CD8-positive, alpha-beta memory T cell (primary cell): Measurements from ENCODE around the gene HSDL1. TPM values are rescaled to one million over a fixed set of nuclear protein-coding genes. Genes with fewer than 3 reads are reported as not detected.
A peak's percentile ranks its signal among the peaks of the same experiment; 100 is the strongest.

Source experiments
- CTCF ChIA-PET: fragments of 350-600 bp; sonication (Branson Sonifier 250); formaldehyde crosslinking; loops from one replicate; lab custom pipeline; 2021; ENCODE audit warnings: antibody characterized with exemption; lab: Charles Lee
- POLR2A ChIA-PET: fragments of 350-600 bp; sonication (Branson Sonifier 250); formaldehyde crosslinking; loops from one replicate; lab custom pipeline; 2021; ENCODE audit warnings: antibody characterized with exemption; lab: Charles Lee
- DNase-seq, 5 donors: peaks; one replicate each; pipeline versions ENCODE4 v3.0.0 to v3.0.0-alpha.2; 2020 to 2022; ENCODE audit warnings: mixed read lengths in 1 of 5
- H3K27ac ChIP-seq: one replicate; pipeline ENCODE4 v1.7.0; 2013; ENCODE audit warnings: low read depth, mild to moderate bottlenecking, low read length, moderate library complexity
- H3K27me3 ChIP-seq: 2 replicates; pipeline ENCODE4 v1.7.0; 2013; ENCODE audit warnings: low read length, mild to moderate bottlenecking; ENCODE audit not compliant: insufficient read depth, poor library complexity, severe bottlenecking
- H3K36me3 ChIP-seq: 2 replicates; pipeline ENCODE4 v1.7.0; 2013; ENCODE audit warnings: mild to moderate bottlenecking, low read length, moderate library complexity; ENCODE audit not compliant: insufficient read depth
- H3K4me1 ChIP-seq: 2 replicates; pipeline ENCODE4 v1.7.0; 2013; ENCODE audit warnings: mild to moderate bottlenecking, low read length, moderate library complexity; ENCODE audit not compliant: insufficient read depth
- H3K4me3 ChIP-seq: 2 replicates; pipeline ENCODE4 v1.7.0; 2013; ENCODE audit warnings: mild to moderate bottlenecking, low read length
- H3K9me3 ChIP-seq: 2 replicates; pipeline ENCODE4 v1.7.0; 2013; ENCODE audit warnings: mild to moderate bottlenecking, low read length
- H3K27ac Mint-ChIP-seq, 8 donors: one replicate each; pipeline ENCODE4 v1.8.0; 2020 to 2021; ENCODE audit warnings: mixed read lengths in 8 of 8, mild to moderate bottlenecking in 6 of 8, inconsistent platforms in 3 of 8, moderate library complexity in 3 of 8
- H3K27me3 Mint-ChIP-seq, 2 donors: one replicate each; pipeline ENCODE4 v1.8.0; 2020 to 2021; ENCODE audit warnings: mixed read lengths in 2 of 2, mild to moderate bottlenecking in 1 of 2, moderate library complexity in 1 of 2
- H3K36me3 Mint-ChIP-seq, 3 donors: one replicate each; pipeline ENCODE4 v1.8.0; 2020 to 2021; ENCODE audit warnings: mixed read lengths in 3 of 3, inconsistent platforms in 1 of 3, mild to moderate bottlenecking in 1 of 3
- H3K4me1 Mint-ChIP-seq, 3 donors: one replicate each; pipeline ENCODE4 v1.8.0; 2020 to 2021; ENCODE audit warnings: mixed read lengths in 3 of 3, inconsistent platforms in 1 of 3, mild to moderate bottlenecking in 1 of 3
- H3K4me3 Mint-ChIP-seq, 7 donors: one replicate each; pipeline ENCODE4 v1.8.0; 2020 to 2021; ENCODE audit warnings: mixed read lengths in 7 of 7, mild to moderate bottlenecking in 6 of 7, moderate library complexity in 4 of 7, inconsistent platforms in 2 of 7
- H3K9me3 Mint-ChIP-seq, 5 donors: one replicate each; pipeline ENCODE4 v1.8.0; 2020 to 2022; ENCODE audit warnings: mixed read lengths in 5 of 5, mild to moderate bottlenecking in 3 of 5, moderate library complexity in 2 of 5, inconsistent platforms in 1 of 5
- polyA plus RNA-seq: library from polyadenylated mRNA; unstranded; fragments of 300-500 nt; fragmentation: Illumina TruSeq; gene quantifications from one replicate; pipeline ENCODE4 v1.2.3, GENCODE V29; 2021
- total RNA-seq, 2 experiments: library from RNA; stranded (reverse); gene quantifications; one replicate each; pipeline ENCODE4 v1.2.3, GENCODE V29; 2021

HSDL1 gene
- total and polyA plus RNA-seq, 3 experiments from 2014 or later: 7.0 to 15.2 (median 13.5) TPM

DNA sequence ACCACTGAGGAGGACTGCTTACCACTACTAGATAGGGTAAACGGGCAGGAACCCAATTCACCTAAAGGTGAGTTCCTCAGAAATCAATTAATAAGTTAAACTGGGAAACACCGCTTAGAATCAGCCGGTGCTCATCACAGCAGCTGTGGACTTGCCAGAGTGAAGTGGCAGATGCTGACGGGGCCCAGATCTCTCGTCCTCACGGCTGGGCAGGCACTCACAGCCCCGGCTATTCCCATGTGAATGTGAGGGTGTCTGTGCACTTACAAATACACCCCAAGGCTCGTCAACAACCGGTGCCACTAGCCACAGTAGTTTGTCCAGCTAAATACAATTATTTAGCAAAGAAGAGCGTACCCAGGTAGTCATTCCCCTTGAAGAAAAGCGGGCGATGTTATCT, 58.0 kb downstream of the HSDL1 start:
- Mint-ChIP-seq H3K36me3 (peaks cover 4 to 87% (median 24%) of the 10 kb centered on the region in 3 donors), H3K9me3 (no peaks in the 10 kb centered on the region), H3K27me3 (no peaks in the 10 kb centered on the region), H3K4me3 (no peak overlapping the region), H3K27ac (peak overlapping the region in 1 of 8 donors; percentile 61), H3K4me1 (peaks cover 27 to 42% (median 37%) of the 10 kb centered on the region in 3 donors)
- no peak overlapping the region for H3K4me3 ChIP-seq
- H3K36me3 ChIP-seq: peaks cover 52% of the 10 kb centered on the region
- H3K4me1 ChIP-seq: peaks cover 22% of the 10 kb centered on the region
- H3K27me3 ChIP-seq: no peaks in the 10 kb centered on the region
- no peak for DNase-seq
- no peaks in the 10 kb centered on the region for H3K9me3 ChIP-seq
- ChIA-PET POLR2A (no interaction called here), CTCF (interaction anchor here (2.0 to 8.3 kb wide), 2 partner anchors 89 to 100 kb away, joined by 6 to 54 read pairs; partner anchors contain the start of gene TAF1C)
- no peak overlapping the region for H3K27ac ChIP-seq

DNA sequence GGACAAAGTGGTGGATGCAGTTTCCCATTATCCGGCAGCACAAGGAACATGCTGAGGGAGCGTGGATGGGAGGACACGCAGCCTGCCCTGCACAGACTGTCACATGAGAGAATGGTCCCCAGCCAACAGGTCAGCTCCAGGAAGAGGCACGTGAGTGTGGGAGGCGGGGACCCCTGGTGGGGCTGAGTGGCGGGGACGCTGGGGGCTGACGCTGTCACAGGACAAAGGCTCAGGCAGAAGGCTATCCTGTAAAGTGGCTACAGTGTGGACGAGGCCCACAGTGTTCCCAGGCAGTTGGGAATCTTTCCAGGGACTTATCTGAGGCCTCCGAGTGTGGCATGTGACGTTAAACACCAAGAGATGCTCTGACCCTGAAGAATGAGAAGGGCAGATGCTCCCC, 58.6 kb downstream of the HSDL1 start:
- Mint-ChIP-seq H3K4me3 (no peak overlapping the region), H3K27ac (peak overlapping the region in 5 of 8 donors; percentile 29 to 72 (median 56)), H3K27me3 (no peaks in the 10 kb centered on the region), H3K36me3 (peaks cover 4 to 87% (median 25%) of the 10 kb centered on the region in 3 donors), H3K9me3 (no peaks in the 10 kb centered on the region), H3K4me1 (peaks cover 27 to 42% (median 37%) of the 10 kb centered on the region in 3 donors)
- peaks cover 22% of the 10 kb centered on the region for H3K4me1 ChIP-seq
- peaks cover 52% of the 10 kb centered on the region for H3K36me3 ChIP-seq
- H3K9me3 ChIP-seq: no peaks in the 10 kb centered on the region
- CTCF ChIA-PET: interaction anchor here (2.3 to 8.3 kb wide), 2 partner anchors 89 to 100 kb away, joined by 9 to 54 read pairs; partner anchors contain the start of gene TAF1C
- H3K27ac ChIP-seq: no peak overlapping the region
- H3K27me3 ChIP-seq: no peaks in the 10 kb centered on the region
- POLR2A ChIA-PET: no interaction called here
- H3K4me3 ChIP-seq: no peak overlapping the region
- no peak for DNase-seq

DNA sequence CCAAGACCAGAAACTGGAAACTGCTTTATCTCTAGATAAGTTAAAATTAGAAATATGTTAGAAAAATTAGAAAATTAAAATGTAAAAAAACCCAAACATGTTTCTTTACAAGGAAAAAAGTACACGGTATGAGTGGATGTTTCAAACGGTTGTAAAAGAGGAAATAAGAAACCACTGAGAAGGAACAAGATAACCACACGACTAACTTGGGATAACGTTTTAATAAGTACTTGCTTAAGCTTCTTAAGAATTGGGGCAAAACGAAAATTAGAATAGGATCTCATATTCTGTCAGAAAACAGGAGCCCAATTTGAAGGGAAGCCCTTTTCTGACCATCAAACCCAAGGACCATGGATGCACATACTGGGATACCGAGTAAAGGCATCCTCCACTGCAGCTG, 59.2 kb downstream of the HSDL1 start:
- H3K27ac ChIP-seq: no peak overlapping the region
- Mint-ChIP-seq H3K36me3 (peaks cover 4 to 88% (median 29%) of the 10 kb centered on the region in 3 donors), H3K27ac (peak overlapping the region in 6 of 8 donors; percentile 22 to 72 (median 58)), H3K9me3 (no peaks in the 10 kb centered on the region), H3K27me3 (no peaks in the 10 kb centered on the region), H3K4me3 (no peak overlapping the region), H3K4me1 (peaks cover 27 to 47% (median 41%) of the 10 kb centered on the region in 3 donors)
- CTCF ChIA-PET: interaction anchor here (1.5 to 8.3 kb wide), 3 partner anchors 16 to 101 kb away, joined by 9 to 54 read pairs (median 10); partner anchors contain the start of gene TAF1C
- DNase-seq: no peak
- peaks cover 54% of the 10 kb centered on the region for H3K36me3 ChIP-seq
- no peaks in the 10 kb centered on the region for H3K9me3 ChIP-seq
- POLR2A ChIA-PET: no interaction called here
- no peaks in the 10 kb centered on the region for H3K27me3 ChIP-seq
- peaks cover 22% of the 10 kb centered on the region for H3K4me1 ChIP-seq
- H3K4me3 ChIP-seq: no peak overlapping the region

DNA sequence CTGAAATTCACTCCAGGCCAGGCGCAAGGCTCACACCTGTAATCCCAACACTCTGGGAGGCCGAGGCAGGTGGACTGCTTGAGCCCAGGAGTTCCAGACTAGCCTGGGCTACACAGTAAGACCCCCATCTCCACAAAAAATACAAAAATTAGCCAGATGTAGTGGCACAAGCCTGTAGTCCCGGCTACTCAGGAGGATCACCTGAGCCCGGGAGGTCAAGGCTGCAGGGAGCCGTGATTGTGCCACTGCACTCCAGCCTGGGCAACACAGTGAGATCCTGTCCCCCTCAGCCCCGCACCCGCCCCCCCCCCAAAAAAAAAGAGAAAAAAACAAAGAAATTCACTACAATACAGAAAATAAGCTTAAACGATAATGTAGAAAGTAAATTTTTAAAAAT, 59.7 kb downstream of the HSDL1 start:
- CTCF ChIA-PET: interaction anchor here (1.0 to 8.3 kb wide), 8 partner anchors 13 to 101 kb away, joined by 3 to 54 read pairs (median 6); partner anchors contain the start of genes MBTPS1 and TAF1C
- H3K9me3 ChIP-seq: no peaks in the 10 kb centered on the region
- POLR2A ChIA-PET: interaction anchor here (1.2 kb wide), 1 partner anchor 31 kb away, joined by 4 read pairs; the partner anchor contains the start of gene MBTPS1
- Mint-ChIP-seq H3K27me3 (no peaks in the 10 kb centered on the region), H3K9me3 (no peaks in the 10 kb centered on the region), H3K4me1 (peaks cover 27 to 49% (median 43%) of the 10 kb centered on the region in 3 donors), H3K27ac (peak overlapping the region in 2 of 8 donors; percentile 29 to 43), H3K4me3 (peak overlapping the region in 1 of 7 donors; percentile 37), H3K36me3 (peaks cover 4 to 90% (median 30%) of the 10 kb centered on the region in 3 donors)
- H3K4me3 ChIP-seq: no peak overlapping the region
- no peak overlapping the region for H3K27ac ChIP-seq
- no peak for DNase-seq
- no peaks in the 10 kb centered on the region for H3K27me3 ChIP-seq
- H3K4me1 ChIP-seq: peaks cover 22% of the 10 kb centered on the region
- peaks cover 55% of the 10 kb centered on the region for H3K36me3 ChIP-seq

DNA sequence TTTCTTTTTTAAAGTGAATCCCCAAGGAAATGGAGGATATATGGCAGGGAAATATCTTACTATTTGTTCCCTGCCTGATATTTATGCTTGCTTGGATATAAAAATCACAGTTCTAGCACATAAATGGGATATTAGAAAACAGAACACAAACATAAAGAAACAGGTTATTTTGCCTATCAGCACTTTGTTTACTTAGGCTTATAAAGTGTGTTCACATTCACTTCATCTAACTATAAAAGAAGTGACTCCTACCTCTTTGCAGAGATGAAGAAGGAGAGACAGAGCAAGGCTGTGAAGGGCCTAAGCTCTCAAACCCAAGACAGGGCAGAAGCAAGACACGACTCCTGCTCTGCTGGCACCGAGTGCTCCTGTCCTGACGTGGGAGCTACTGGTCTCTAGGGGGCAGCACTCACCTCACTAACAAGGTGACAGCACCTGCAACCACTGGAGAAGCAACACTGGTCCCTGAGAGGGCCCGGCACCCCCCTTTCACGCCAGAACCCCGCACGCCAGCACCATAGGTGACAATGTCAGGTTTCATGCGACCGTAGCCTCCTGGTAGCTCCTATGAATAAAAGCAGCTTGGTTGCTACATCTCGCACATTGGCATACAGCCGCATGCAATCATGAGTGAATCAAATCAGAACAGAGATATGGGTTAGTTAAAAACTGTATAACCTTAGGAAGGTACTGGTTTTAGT, 60.3 kb downstream of the HSDL1 start:
- peaks cover 55% of the 10 kb centered on the region for H3K36me3 ChIP-seq
- DNase-seq: peak; percentile 47 to 81 (median 59)
- Mint-ChIP-seq H3K27me3 (no peaks in the 10 kb centered on the region), H3K9me3 (no peaks in the 10 kb centered on the region), H3K36me3 (peaks cover 4 to 90% (median 30%) of the 10 kb centered on the region in 3 donors), H3K4me1 (peaks cover 25 to 49% (median 43%) of the 10 kb centered on the region in 3 donors), H3K4me3 (no peak overlapping the region), H3K27ac (peak overlapping the region in 4 of 8 donors; percentile 21 to 63 (median 36))
- POLR2A ChIA-PET: interaction anchor here (1.2 kb wide), 1 partner anchor 32 kb away, joined by 4 read pairs; the partner anchor contains the start of gene MBTPS1
- CTCF ChIA-PET: interaction anchor here (0.7 to 8.3 kb wide), 12 partner anchors 12 to 536 kb away, joined by 3 to 54 read pairs (median 4); partner anchors contain the start of genes MBTPS1 and TAF1C
- H3K4me1 ChIP-seq: peaks cover 22% of the 10 kb centered on the region
- no peaks in the 10 kb centered on the region for H3K27me3 ChIP-seq
- H3K4me3 ChIP-seq: no peak overlapping the region
- H3K27ac ChIP-seq: no peak overlapping the region
- no peaks in the 10 kb centered on the region for H3K9me3 ChIP-seq

DNA sequence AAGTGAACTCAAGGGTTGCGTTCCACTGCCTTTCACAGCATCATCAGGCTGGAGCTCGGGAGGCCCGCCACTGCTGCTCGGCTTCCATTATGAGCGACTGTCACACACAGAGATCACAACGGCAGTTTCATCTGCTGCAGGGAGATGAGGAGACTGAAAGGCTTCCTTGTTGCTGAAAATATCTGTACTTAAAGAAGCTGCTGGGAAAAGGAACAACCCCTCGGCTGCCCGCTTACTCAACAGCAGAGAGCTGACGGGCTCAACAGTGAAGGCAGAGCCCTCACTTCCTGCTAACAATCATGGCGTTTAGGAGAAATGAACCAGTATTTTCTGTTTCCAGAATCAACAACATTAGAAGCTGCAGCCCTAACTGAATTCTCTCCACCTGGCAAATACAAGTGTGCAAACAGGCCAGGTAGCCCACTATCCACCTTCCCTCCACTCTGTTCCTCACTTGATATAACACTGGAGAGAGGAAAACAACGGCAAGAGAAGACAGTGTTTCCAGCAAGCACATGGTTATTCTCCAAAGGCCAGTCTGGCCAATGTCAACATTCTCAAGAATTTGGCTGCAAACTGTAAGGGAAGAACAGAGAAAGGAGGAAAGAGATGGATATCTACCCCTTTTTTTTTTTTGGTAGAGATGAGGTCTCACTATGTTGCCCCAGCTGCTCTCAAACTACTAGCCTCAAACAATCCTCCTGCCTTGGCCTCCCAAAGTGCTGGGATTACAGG, 62.0 kb downstream of the HSDL1 start:
- DNase-seq: no peak
- Histone ChIP-seq H3K4me1 (peaks cover 11% of the 10 kb centered on the region), H3K36me3 (peaks cover 56% of the 10 kb centered on the region), H3K9me3 (no peaks in the 10 kb centered on the region), H3K27ac (no peak overlapping the region), H3K27me3 (no peaks in the 10 kb centered on the region), H3K4me3 (no peak overlapping the region)
- CTCF ChIA-PET: interaction anchor here (0.9 to 8.3 kb wide), 2 partner anchors 93 to 104 kb away, joined by 3 to 54 read pairs; partner anchors contain the start of gene TAF1C
- Mint-ChIP-seq H3K36me3 (peaks cover 4 to 87% (median 25%) of the 10 kb centered on the region in 3 donors), H3K9me3 (no peaks in the 10 kb centered on the region), H3K4me1 (peaks cover 18 to 43% (median 28%) of the 10 kb centered on the region in 3 donors), H3K27ac (peak overlapping the region in 1 of 8 donors; percentile 29), H3K4me3 (no peak overlapping the region), H3K27me3 (no peaks in the 10 kb centered on the region)
- POLR2A ChIA-PET: no interaction called here

DNA sequence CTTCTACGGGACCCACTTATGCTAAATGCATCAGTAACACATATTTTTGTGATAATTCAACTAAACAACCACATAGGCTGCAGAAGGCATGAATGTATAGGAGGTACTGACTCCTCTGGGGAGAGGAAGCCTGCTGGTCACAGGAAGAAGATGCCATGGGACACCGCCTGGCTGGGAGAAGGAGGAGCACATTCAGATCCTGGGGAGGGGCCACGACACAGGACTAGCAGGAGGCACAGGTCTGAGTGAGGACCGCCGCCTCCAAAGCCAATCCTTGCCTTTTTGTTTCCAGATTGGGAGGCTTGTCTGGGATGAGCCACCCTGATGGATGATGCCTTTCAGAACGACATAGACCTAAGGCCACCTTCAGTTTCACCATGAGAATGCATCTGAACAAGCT, 62.9 kb downstream of the HSDL1 start:
- H3K27me3 Mint-ChIP-seq: no peaks in the 10 kb centered on the region
- POLR2A ChIA-PET: no interaction called here
- Histone ChIP-seq H3K36me3 (peaks cover 54% of the 10 kb centered on the region), H3K27ac (no peak overlapping the region), H3K9me3 (no peaks in the 10 kb centered on the region), H3K27me3 (no peaks in the 10 kb centered on the region), H3K4me3 (no peak overlapping the region), H3K4me1 (peaks cover 5% of the 10 kb centered on the region)
- peaks cover 20 to 46% (median 30%) of the 10 kb centered on the region in 3 donors for H3K4me1 Mint-ChIP-seq
- CTCF ChIA-PET: interaction anchor here (1.4 to 8.3 kb wide), 2 partner anchors 19 to 105 kb away, joined by 3 to 54 read pairs; partner anchors contain the start of gene TAF1C
- peaks cover 0 to 88% (median 24%) of the 10 kb centered on the region in 3 donors for H3K36me3 Mint-ChIP-seq
- H3K27ac Mint-ChIP-seq: peak overlapping the region in 1 of 8 donors; percentile 22
- no peaks in the 10 kb centered on the region for H3K9me3 Mint-ChIP-seq
- no peak overlapping the region for H3K4me3 Mint-ChIP-seq
- no peak for DNase-seq
